ENCODE results near the gene ZBTB32.

The ZBTB32 gene

DNA sequence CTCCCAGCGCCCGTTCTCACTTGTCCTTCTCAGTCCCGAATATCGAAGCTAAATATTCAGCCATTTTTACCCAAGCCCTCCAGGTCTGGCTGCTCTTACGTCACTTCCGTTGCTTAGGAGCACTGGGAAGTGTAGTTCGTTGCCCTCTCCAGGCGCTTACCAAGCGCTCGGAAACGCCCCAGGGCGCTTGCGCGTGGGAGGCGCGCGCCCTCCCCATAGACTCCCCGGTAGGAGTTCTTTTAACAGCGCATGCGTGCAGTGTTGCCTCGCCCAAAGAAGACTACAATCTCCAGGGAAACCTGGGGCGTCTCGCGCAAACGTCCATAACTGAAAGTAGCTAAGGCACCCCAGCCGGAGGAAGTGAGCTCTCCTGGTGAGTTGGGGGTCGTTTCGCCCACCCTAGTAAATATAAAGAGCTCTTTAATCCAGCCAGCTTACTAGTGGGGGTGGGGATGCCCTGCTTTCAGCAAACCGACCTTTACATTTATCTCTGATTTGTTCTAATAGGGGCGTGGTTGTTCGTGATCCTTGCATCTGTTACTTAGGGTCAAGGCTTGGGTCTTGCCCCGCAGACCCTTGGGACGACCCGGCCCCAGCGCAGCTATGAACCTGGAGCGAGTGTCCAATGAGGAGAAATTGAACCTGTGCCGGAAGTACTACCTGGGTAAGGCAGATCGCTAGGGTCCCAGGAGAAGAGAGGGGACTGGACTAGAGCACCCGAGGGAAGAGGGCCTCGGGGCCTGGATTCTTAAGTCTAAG is 41.1 kb downstream of the ZBTB32 start, which contains the start of the genes PSENEN and U2AF1L4 (continued):
- peak; percentile 37; the same call in 1 of the 2 replicates for TF ChIP-seq ZNF660 (tag by site-specific recombination; IDR thresholded peaks at IDR 0.05)
- peak; percentile 65 for TF ChIP-seq ZXDB (tag by site-specific recombination; IDR thresholded peaks at IDR 0.05)
- TF ChIP-seq ZSCAN23 (tag by site-specific recombination; IDR thresholded peaks at IDR 0.05), result no peak
- peak; percentile 28; the same call in 1 of the 2 replicates for TF ChIP-seq KLF7 (tag by site-specific recombination; IDR thresholded peaks at IDR 0.05; ENCODE audit: borderline replicate concordance)
- peak; percentile 82 for TF ChIP-seq YY2 (tag by site-specific recombination; IDR thresholded peaks at IDR 0.05)
- no peak for TF ChIP-seq SCRT1 (tag by site-specific recombination; IDR thresholded peaks at IDR 0.05; ENCODE audit: borderline replicate concordance)
- TF ChIP-seq GLIS2 (tag by site-specific recombination; IDR thresholded peaks at IDR 0.05), result peak; percentile 88
- no peak for TF ChIP-seq ZNF174 (tag by site-specific recombination; IDR thresholded peaks at IDR 0.05)
- peak; percentile 2; the same call in 1 of the 2 replicates for TF ChIP-seq ZNF639 (tag by site-specific recombination; IDR thresholded peaks at IDR 0.05)

DNA sequence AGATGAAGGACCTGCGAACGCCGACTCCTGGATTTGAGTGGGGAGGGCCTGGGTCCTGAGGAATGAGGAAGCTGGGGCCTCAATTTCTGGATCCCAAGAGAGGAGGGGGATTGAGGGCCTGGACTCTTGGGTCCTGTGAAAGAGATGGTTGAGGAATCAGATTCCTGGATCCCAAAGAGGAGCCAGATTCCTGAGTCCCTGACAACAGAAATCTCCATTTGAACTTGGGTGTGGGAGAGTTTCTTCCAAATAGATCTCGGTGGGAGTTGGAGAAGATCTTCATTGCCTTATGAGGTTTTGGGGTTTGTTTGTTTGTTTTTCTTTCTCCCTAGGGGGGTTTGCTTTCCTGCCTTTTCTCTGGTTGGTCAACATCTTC is 41.7 kb downstream of the ZBTB32 start:
- POLR2A ChIA-PET, result interaction anchor here (0.6 to 2.9 kb wide), 26 partner anchors 9 to 480 kb away, joined by 3 to 34 read pairs (median 6); partner anchors contain the start of genes ALKBH6, COX6B1, HAUS5 and HSPB6
- H3K4me1 ChIP-seq (ENCODE audit: control insufficient read depth, insufficient read depth, low read length), result peaks cover 35% of the 10 kb centered on the region
- TF ChIP-seq ZBTB17 (tag by site-specific recombination; IDR thresholded peaks at IDR 0.05), result peak; percentile 61
- TF ChIP-seq ZNF335 (tag by site-specific recombination; conservative IDR thresholded peaks at IDR 0.05), result peak; percentile 96
- TF ChIP-seq, protein P1, sequence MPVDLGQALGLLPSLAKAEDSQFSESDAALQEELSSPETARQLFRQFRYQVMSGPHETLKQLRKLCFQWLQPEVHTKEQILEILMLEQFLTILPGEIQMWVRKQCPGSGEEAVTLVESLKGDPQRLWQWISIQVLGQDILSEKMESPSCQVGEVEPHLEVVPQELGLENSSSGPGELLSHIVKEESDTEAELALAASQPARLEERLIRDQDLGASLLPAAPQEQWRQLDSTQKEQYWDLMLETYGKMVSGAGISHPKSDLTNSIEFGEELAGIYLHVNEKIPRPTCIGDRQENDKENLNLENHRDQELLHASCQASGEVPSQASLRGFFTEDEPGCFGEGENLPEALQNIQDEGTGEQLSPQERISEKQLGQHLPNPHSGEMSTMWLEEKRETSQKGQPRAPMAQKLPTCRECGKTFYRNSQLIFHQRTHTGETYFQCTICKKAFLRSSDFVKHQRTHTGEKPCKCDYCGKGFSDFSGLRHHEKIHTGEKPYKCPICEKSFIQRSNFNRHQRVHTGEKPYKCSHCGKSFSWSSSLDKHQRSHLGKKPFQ (tag by site-specific recombination; IDR thresholded peaks at IDR 0.05), result no peak
- TF ChIP-seq SETDB1 (IDR thresholded peaks at IDR 0.05; ENCODE audit: insufficient read length, low read length), result no peak
- no peak for TF ChIP-seq ZNF837 (tag by site-specific recombination; IDR thresholded peaks at IDR 0.05)
- TF ChIP-seq ZNF19 (tag by site-specific recombination; IDR thresholded peaks at IDR 0.05; ENCODE audit: low read depth), result no peak
- no peak for TF ChIP-seq ZIC2 (tag by site-specific recombination; IDR thresholded peaks at IDR 0.05)
- TF ChIP-seq AEBP2 (tag by site-specific recombination; IDR thresholded peaks at IDR 0.05; ENCODE audit: borderline replicate concordance), result no peak
- TF ChIP-seq ZNF585B (tag by site-specific recombination; IDR thresholded peaks at IDR 0.05), result no peak
- TF ChIP-seq ZBTB1 (tag by site-specific recombination; IDR thresholded peaks at IDR 0.05), result no peak
- TF ChIP-seq ZNF792 (tag by site-specific recombination; IDR thresholded peaks at IDR 0.05), result no peak
- no peak for TF ChIP-seq ZNF529 (tag by site-specific recombination; IDR thresholded peaks at IDR 0.05; ENCODE audit: insufficient replicate concordance)
- TF ChIP-seq ZNF791 (tag by site-specific recombination; IDR thresholded peaks at IDR 0.05), result no peak

More for the DNA sequence above, 41.7 kb downstream of the ZBTB32 start:
- Histone ChIP-seq H3K9me3 (ENCODE audit: control insufficient read depth, insufficient read depth, low read depth, low read length) (no peaks in the 10 kb centered on the region; the same call in none of the 2 replicates), H3K27ac (ENCODE audit: extremely low read depth, low read depth, low read length) (peak overlapping the region; percentile 95), H3K4me3 (ENCODE audit: low read depth, low read length) (peak overlapping the region; percentile 57), H3K36me3 (ENCODE audit: control insufficient read depth in 2 of 2, insufficient read depth in 1 of 2, low read length in 2 of 2) (peaks cover 13 to 47% of the 10 kb centered on the region in 2 experiments)
- CTCF ChIA-PET, result interaction anchor here (0.5 to 4.9 kb wide), 7 partner anchors 9 to 440 kb away, joined by 3 to 37 read pairs (median 5); no protein-coding TSS in a partner anchor

Measured in HEK293 (cell line).